GM10847 (cell line): ENCODE results near the gene PKD1L1.

Experiments
- POLR2A ChIP-seq: IDR thresholded peaks from 2 replicates; pipeline ENCODE4 v1.6.1; 2011; ENCODE audit not compliant: insufficient read length; ENCODE audit errors: extremely low read depth

Gene PKD1L1

GRCh38 chr7:47948141-47948790, at the start of gene PKD1L1:
Gene PKD1L1, minus strand, starts transcription at chr7:47948466. Its CDS starts 26 bp downstream, at chr7:47948440.
- no peak for TF ChIP-seq POLR2A

- no peak for TF ChIP-seq POLR2A
These were observed 44.2 kb upstream of the PKD1L1 start for GRCh38 chr7:47992446-47992845.

GRCh38 chr7:47991741-47992311, 43.6 kb upstream of the PKD1L1 start:
- TF ChIP-seq POLR2A: peak; percentile 51

GRCh38 chr7:47991270-47991669, 43.0 kb upstream of the PKD1L1 start:
- TF ChIP-seq POLR2A: no peak

- no peak for TF ChIP-seq POLR2A
These were observed 42.3 kb upstream of the PKD1L1 start for GRCh38 chr7:47990592-47990991.

GRCh38 chr7:47988496-47989386, 40.5 kb upstream of the PKD1L1 start:
- TF ChIP-seq POLR2A: no peak

- TF ChIP-seq POLR2A: no peak
These were observed 34.3 kb upstream of the PKD1L1 start for GRCh38 chr7:47982610-47983009.

GRCh38 chr7:47979832-47980181, 31.5 kb upstream of the PKD1L1 start:
- TF ChIP-seq POLR2A: no peak

- TF ChIP-seq POLR2A: peak; percentile 76
These were observed 31.0 kb upstream of the PKD1L1 start, which contains the start of gene HUS1 for GRCh38 chr7:47979145-47979831. Gene HUS1, minus strand, starts transcription at chr7:47979615. Its CDS starts 96 bp downstream, at chr7:47979519.

GRCh38 chr7:47978790-47979144, 30.5 kb upstream of the PKD1L1 start:
- no peak for TF ChIP-seq POLR2A

GRCh38 chr7:47973739-47974138, 25.5 kb upstream of the PKD1L1 start:
- TF ChIP-seq POLR2A: no peak

GRCh38 chr7:47970761-47971160, 22.5 kb upstream of the PKD1L1 start:
- TF ChIP-seq POLR2A: no peak

- TF ChIP-seq POLR2A: no peak
These were observed 20.8 kb upstream of the PKD1L1 start for GRCh38 chr7:47968847-47969774.

GRCh38 chr7:47967708-47968107, 19.4 kb upstream of the PKD1L1 start:
- no peak for TF ChIP-seq POLR2A

GRCh38 chr7:47967123-47967522, 18.9 kb upstream of the PKD1L1 start:
- no peak for TF ChIP-seq POLR2A

GRCh38 chr7:47965456-47965855, 17.2 kb upstream of the PKD1L1 start:
- TF ChIP-seq POLR2A: no peak
